ENCODE data around the gene NNAT.
"Not testable (repeated sequence)": the region's sequence is repeated elsewhere in the genome, so short reads cannot be mapped to it uniquely, and the experiment has no call there.

DNA sequence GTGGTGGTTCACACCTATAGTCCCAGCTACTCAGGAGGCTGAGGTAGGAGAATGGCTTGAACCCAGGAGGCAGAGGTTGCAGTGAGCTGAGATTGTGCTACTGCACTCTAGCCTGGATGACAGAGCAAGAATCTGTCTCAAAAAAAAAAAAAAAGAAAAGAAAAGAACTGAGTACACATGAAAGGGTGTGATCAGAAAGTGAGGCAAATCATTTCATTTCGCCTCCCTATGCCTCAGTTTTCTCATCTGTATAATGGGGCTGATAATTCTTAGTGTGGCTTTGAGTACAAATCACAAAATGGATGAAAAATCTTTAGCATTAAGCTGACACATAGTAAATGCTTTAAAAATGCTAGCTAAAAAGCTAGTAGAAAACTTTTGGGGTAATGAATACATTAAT is 19.8 kb downstream of the NNAT start:
- TF ChIP-seq POLR2AphosphoS5 (IDR thresholded peaks at IDR 0.05; ENCODE audit: low read depth, low read length); POLR2A (IDR thresholded peaks at IDR 0.05; ENCODE audit: low read depth, low read length); TAF1 (IDR thresholded peaks at IDR 0.05; ENCODE audit: borderline replicate concordance, low read depth, low read length): not testable (repeated sequence)

Data from GM12892 (cell line).